C4-2B (cell line): ENCODE results near the gene SRGAP2.
"Not testable (repeated sequence)": the region's sequence is repeated elsewhere in the genome, so short reads cannot be mapped to it uniquely, and the experiment has no call there.

Source experiments
- ZFX ChIP-seq: fragments of 450-650 bp; IDR thresholded peaks from 2 replicates; pipeline ENCODE4 v1.6.1; 2017
- TF ChIP-seq, protein P1 (sequence below): fragments of 450-650 bp; conservative IDR thresholded peaks from 2 replicates; pipeline ENCODE4 v1.5.1; 2017; ENCODE audit warnings: mild to moderate bottlenecking

DNA sequence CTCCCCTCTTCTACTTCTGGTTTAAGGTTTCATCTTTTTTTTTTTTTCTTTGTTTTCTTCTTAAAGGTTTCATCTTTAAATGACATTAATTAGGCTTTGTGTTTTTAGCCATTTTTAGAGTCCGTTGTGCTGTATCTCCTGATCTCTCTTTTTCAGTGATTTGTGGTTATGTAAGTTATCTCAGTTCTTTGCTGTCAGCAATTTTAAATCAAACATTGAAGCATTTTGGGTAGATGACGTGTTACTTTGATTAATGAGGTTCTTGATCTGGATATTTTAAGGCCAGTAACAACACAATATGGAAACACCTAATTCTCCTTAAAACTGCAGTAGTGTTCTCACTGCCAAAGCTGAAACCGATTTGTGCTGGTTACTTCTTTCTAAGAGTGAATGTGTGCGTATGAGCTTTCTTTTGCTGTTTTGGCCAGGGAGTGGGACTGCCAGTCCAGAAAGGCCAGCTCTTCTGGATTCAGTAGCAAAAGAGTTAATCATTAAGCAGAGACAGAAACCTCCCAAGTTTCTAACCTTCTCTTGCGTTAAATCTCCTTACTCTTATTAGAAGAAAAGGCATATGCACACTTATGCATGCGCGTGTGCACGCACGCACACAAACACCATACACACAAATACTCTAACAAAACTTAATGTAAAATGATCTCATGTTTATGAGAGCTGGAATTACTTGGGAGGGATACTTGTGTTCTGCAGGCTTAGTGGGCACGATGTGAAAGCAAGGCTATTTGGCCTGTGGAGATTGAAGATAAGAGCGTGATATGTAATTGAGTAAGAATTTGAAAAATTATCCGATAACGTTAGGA, 16.4 kb downstream of the SRGAP2 start:
- TF ChIP-seq, protein P1, sequence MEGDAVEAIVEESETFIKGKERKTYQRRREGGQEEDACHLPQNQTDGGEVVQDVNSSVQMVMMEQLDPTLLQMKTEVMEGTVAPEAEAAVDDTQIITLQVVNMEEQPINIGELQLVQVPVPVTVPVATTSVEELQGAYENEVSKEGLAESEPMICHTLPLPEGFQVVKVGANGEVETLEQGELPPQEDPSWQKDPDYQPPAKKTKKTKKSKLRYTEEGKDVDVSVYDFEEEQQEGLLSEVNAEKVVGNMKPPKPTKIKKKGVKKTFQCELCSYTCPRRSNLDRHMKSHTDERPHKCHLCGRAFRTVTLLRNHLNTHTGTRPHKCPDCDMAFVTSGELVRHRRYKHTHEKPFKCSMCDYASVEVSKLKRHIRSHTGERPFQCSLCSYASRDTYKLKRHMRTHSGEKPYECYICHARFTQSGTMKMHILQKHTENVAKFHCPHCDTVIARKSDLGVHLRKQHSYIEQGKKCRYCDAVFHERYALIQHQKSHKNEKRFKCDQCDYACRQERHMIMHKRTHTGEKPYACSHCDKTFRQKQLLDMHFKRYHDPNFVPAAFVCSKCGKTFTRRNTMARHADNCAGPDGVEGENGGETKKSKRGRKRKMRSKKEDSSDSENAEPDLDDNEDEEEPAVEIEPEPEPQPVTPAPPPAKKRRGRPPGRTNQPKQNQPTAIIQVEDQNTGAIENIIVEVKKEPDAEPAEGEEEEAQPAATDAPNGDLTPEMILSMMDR = not testable (repeated sequence)
- TF ChIP-seq ZFX = not testable (repeated sequence)
